HG02623 (cell line): ENCODE results near the gene COL15A1.

Experiments used
- ATAC-seq: cut with Tn5 transposase; IDR thresholded peaks from one replicate; pipeline ENCODE4 v1.9.1; 2021; ENCODE audit warnings: moderate library complexity; ENCODE audit not compliant: unreplicated experiment

Gene COL15A1

GRCh38 chr9:99030092-99030511 lies 86.4 kb downstream of the COL15A1 start:
- ATAC-seq = no peak

- no peak for ATAC-seq
Observed at GRCh38 chr9:99030610-99031109, 87.0 kb downstream of the COL15A1 start.

- ATAC-seq = no peak
Observed at GRCh38 chr9:99031319-99031718, 87.6 kb downstream of the COL15A1 start.

- ATAC-seq = no peak
Observed at GRCh38 chr9:99031994-99032393, 88.3 kb downstream of the COL15A1 start.

GRCh38 chr9:99034149-99034548 lies 90.4 kb downstream of the COL15A1 start:
- no peak for ATAC-seq

GRCh38 chr9:99035313-99035712 lies 91.6 kb downstream of the COL15A1 start:
- no peak for ATAC-seq

GRCh38 chr9:99037769-99038483 lies 94.2 kb downstream of the COL15A1 start:
- no peak for ATAC-seq

- ATAC-seq = no peak
Observed at GRCh38 chr9:99038484-99038820, 94.7 kb downstream of the COL15A1 start.

- no peak for ATAC-seq
Observed at GRCh38 chr9:99039505-99040182, 95.9 kb downstream of the COL15A1 start.

GRCh38 chr9:99040251-99040900 lies 96.7 kb downstream of the COL15A1 start:
- ATAC-seq = no peak

GRCh38 chr9:99040911-99041582 lies 97.3 kb downstream of the COL15A1 start:
- ATAC-seq = no peak

- no peak for ATAC-seq
Observed at GRCh38 chr9:99041618-99042017, 97.9 kb downstream of the COL15A1 start.

GRCh38 chr9:99042620-99043019 lies 98.9 kb downstream of the COL15A1 start:
- no peak for ATAC-seq

GRCh38 chr9:99044827-99045226 lies 101.1 kb downstream of the COL15A1 start:
- ATAC-seq = no peak

- ATAC-seq = no peak
Observed at GRCh38 chr9:99046068-99046467, 102.4 kb downstream of the COL15A1 start.

GRCh38 chr9:99046542-99047071 lies 102.9 kb downstream of the COL15A1 start:
- no peak for ATAC-seq

GRCh38 chr9:99049228-99049627 lies 105.5 kb downstream of the COL15A1 start:
- no peak for ATAC-seq

GRCh38 chr9:99049641-99050040 lies 105.9 kb downstream of the COL15A1 start:
- no peak for ATAC-seq

- no peak for ATAC-seq
Observed at GRCh38 chr9:99050292-99050911, 106.7 kb downstream of the COL15A1 start.

GRCh38 chr9:99050924-99051323 lies 107.2 kb downstream of the COL15A1 start:
- ATAC-seq = no peak

- ATAC-seq = no peak
Observed at GRCh38 chr9:99051406-99051805, 107.7 kb downstream of the COL15A1 start.
